ENCODE measurements around the gene CARD14. TPM values are rescaled to one million over a fixed set of nuclear protein-coding genes. Genes with fewer than 3 reads are reported as not detected.

Gene CARD14
- total and polyA plus RNA-seq, 2 experiments from 2014 or later = 0.08 to 0.52 TPM

DNA sequence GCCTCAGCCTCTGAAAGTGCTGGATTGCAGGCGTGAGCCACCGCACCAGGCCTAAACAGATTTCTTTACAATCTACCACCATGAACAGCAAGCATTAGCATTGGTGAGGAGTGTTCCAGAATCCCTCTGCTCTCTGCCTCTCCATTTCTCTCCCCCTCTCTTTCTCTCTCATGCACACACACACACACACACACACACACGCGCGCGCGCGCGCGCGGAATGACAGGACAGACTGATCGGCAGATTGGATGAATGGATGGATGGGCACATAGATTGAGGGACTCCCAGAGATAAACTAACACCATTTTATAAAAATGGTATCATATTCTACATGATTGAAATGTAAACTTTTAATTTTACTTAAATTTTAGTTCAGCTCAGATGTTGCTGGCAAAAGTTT, 3.3 kb downstream of the CARD14 start:
- Histone ChIP-seq H3F3A (replicated peaks; ENCODE audit: low read depth) (no peaks in the 10 kb centered on the region), H2AFZ (no peak overlapping the region), H4K20me1 (replicated peaks; ENCODE audit: insufficient read depth) (no peaks in the 10 kb centered on the region), H3K79me2 (replicated peaks; ENCODE audit: insufficient read depth) (no peaks in the 10 kb centered on the region), H3K27me3 (ENCODE audit: insufficient read depth) (no peaks in the 10 kb centered on the region), H3K27ac (ENCODE audit: low read depth) (no peak overlapping the region), H3K36me3 (ENCODE audit: insufficient read depth) (no peaks in the 10 kb centered on the region), H3K4me2 (no peak overlapping the region), H3K4me1 (ENCODE audit: insufficient read depth) (no peaks in the 10 kb centered on the region), H3K4me3 (no peak overlapping the region), H3K9me2 (ENCODE audit: insufficient read depth) (no peaks in the 10 kb centered on the region)
- peaks cover 4% of the 10 kb centered on the region for H3K4me1 Mint-ChIP-seq
- no peak overlapping the region for H3K4me3 Mint-ChIP-seq
- ATAC-seq (no peak), DNase-seq (ENCODE audit: low spot score) (no peak)
- no peaks in the 10 kb centered on the region for H3K36me3 Mint-ChIP-seq (ENCODE audit: low read depth)
- H3K27me3 Mint-ChIP-seq (ENCODE audit: insufficient read depth, low read depth, poor library complexity) = peaks cover 12% of the 10 kb centered on the region
- H3K27ac Mint-ChIP-seq = no peak overlapping the region
- TF ChIP-seq, protein P1, sequence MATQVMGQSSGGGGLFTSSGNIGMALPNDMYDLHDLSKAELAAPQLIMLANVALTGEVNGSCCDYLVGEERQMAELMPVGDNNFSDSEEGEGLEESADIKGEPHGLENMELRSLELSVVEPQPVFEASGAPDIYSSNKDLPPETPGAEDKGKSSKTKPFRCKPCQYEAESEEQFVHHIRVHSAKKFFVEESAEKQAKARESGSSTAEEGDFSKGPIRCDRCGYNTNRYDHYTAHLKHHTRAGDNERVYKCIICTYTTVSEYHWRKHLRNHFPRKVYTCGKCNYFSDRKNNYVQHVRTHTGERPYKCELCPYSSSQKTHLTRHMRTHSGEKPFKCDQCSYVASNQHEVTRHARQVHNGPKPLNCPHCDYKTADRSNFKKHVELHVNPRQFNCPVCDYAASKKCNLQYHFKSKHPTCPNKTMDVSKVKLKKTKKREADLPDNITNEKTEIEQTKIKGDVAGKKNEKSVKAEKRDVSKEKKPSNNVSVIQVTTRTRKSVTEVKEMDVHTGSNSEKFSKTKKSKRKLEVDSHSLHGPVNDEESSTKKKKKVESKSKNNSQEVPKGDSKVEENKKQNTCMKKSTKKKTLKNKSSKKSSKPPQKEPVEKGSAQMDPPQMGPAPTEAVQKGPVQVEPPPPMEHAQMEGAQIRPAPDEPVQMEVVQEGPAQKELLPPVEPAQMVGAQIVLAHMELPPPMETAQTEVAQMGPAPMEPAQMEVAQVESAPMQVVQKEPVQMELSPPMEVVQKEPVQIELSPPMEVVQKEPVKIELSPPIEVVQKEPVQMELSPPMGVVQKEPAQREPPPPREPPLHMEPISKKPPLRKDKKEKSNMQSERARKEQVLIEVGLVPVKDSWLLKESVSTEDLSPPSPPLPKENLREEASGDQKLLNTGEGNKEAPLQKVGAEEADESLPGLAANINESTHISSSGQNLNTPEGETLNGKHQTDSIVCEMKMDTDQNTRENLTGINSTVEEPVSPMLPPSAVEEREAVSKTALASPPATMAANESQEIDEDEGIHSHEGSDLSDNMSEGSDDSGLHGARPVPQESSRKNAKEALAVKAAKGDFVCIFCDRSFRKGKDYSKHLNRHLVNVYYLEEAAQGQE (IDR thresholded peaks at IDR 0.05; ENCODE audit: unreplicated experiment) = no peak
- TF ChIP-seq CREB1 (CRISPR knock-in tag; IDR thresholded peaks at IDR 0.05; ENCODE audit: low read depth) = no peak
- no peak for TF ChIP-seq EZH2phosphoT487 (IDR thresholded peaks at IDR 0.05; ENCODE audit: unreplicated experiment)
- TF ChIP-seq STAT1 (IDR thresholded peaks at IDR 0.05; ENCODE audit: unreplicated experiment) = no peak
- TF ChIP-seq, protein P2, sequence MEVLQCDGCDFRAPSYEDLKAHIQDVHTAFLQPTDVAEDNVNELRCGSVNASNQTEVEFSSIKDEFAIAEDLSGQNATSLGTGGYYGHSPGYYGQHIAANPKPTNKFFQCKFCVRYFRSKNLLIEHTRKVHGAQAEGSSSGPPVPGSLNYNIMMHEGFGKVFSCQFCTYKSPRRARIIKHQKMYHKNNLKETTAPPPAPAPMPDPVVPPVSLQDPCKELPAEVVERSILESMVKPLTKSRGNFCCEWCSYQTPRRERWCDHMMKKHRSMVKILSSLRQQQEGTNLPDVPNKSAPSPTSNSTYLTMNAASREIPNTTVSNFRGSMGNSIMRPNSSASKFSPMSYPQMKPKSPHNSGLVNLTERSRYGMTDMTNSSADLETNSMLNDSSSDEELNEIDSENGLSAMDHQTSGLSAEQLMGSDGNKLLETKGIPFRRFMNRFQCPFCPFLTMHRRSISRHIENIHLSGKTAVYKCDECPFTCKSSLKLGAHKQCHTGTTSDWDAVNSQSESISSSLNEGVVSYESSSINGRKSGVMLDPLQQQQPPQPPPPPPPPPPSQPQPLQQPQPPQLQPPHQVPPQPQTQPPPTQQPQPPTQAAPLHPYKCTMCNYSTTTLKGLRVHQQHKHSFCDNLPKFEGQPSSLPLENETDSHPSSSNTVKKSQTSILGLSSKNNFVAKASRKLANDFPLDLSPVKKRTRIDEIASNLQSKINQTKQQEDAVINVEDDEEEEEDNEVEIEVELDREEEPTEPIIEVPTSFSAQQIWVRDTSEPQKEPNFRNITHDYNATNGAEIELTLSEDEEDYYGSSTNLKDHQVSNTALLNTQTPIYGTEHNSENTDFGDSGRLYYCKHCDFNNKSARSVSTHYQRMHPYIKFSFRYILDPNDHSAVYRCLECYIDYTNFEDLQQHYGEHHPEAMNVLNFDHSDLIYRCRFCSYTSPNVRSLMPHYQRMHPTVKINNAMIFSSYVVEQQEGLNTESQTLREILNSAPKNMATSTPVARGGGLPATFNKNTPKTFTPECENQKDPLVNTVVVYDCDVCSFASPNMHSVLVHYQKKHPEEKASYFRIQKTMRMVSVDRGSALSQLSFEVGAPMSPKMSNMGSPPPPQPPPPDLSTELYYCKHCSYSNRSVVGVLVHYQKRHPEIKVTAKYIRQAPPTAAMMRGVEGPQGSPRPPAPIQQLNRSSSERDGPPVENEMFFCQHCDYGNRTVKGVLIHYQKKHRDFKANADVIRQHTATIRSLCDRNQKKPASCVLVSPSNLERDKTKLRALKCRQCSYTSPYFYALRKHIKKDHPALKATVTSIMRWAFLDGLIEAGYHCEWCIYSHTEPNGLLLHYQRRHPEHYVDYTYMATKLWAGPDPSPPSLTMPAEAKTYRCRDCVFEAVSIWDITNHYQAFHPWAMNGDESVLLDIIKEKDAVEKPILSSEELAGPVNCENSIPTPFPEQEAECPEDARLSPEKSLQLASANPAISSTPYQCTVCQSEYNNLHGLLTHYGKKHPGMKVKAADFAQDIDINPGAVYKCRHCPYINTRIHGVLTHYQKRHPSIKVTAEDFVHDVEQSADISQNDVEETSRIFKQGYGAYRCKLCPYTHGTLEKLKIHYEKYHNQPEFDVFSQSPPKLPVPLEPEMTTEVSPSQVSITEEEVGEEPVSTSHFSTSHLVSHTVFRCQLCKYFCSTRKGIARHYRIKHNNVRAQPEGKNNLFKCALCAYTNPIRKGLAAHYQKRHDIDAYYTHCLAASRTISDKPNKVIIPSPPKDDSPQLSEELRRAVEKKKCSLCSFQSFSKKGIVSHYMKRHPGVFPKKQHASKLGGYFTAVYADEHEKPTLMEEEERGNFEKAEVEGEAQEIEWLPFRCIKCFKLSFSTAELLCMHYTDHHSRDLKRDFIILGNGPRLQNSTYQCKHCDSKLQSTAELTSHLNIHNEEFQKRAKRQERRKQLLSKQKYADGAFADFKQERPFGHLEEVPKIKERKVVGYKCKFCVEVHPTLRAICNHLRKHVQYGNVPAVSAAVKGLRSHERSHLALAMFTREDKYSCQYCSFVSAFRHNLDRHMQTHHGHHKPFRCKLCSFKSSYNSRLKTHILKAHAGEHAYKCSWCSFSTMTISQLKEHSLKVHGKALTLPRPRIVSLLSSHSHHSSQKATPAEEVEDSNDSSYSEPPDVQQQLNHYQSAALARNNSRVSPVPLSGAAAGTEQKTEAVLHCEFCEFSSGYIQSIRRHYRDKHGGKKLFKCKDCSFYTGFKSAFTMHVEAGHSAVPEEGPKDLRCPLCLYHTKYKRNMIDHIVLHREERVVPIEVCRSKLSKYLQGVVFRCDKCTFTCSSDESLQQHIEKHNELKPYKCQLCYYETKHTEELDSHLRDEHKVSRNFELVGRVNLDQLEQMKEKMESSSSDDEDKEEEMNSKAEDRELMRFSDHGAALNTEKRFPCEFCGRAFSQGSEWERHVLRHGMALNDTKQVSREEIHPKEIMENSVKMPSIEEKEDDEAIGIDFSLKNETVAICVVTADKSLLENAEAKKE (CRISPR knock-in tag; IDR thresholded peaks at IDR 0.05) = no peak
- no peak for TF ChIP-seq NANOG (IDR thresholded peaks at IDR 0.05; ENCODE audit: borderline replicate concordance)
- no peak for TF ChIP-seq ZNF331 (CRISPR knock-in tag; IDR thresholded peaks at IDR 0.05; ENCODE audit: low read depth)
- no peak for TF ChIP-seq POLR2AphosphoS5 (IDR thresholded peaks at IDR 0.05; ENCODE audit: low read depth)
- TF ChIP-seq, protein P3, sequence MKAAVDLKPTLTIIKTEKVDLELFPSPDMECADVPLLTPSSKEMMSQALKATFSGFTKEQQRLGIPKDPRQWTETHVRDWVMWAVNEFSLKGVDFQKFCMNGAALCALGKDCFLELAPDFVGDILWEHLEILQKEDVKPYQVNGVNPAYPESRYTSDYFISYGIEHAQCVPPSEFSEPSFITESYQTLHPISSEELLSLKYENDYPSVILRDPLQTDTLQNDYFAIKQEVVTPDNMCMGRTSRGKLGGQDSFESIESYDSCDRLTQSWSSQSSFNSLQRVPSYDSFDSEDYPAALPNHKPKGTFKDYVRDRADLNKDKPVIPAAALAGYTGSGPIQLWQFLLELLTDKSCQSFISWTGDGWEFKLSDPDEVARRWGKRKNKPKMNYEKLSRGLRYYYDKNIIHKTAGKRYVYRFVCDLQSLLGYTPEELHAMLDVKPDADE (IDR thresholded peaks at IDR 0.05) = no peak
- no peak for TF ChIP-seq JUNB (IDR thresholded peaks at IDR 0.05; ENCODE audit: unreplicated experiment)
- no peaks in the 10 kb centered on the region for H3K9me3 Mint-ChIP-seq
